Body of pancreas (tissue), 4 donors: ENCODE results near the gene LRRC2.

ENCODE experiments used
- CTCF ChIP-seq, 7 experiments: fragments of 450-650 bp in 4 of 7; fragments of 200-600 bp in 3 of 7; sonication (generic) in 3 of 7; IDR thresholded peaks; one replicate each; pipeline ENCODE4 v1.5.1; 2016 to 2019; ENCODE audit warnings: antibody characterized with exemption in 7 of 7
- POLR2A ChIP-seq, 3 donors: fragments of 450-650 bp; IDR thresholded peaks; one replicate each; pipeline ENCODE4 v1.6.1; 2016; ENCODE audit warnings: antibody characterized with exemption in 3 of 3, mild to moderate bottlenecking in 2 of 3

DNA sequence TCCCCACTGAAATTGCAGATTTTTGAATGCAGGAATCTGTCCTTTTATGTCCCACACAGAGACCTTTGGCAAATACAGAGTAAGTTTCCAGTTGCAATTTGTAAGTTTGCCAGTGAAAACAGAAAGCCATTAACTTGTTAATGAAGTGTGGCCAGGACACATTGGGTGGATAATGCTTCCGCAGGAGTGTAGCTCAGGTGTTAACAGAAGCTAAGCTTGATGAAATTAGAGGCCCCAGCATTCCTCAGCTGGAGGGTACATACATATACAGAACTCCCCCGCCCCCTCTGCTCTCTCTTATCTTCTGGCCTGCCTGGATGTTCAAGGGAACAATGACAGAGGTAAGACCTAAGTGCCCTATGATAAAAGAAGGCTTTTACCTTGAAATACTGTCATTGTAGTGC is 8.1 kb upstream of the LRRC2 start:
- TF ChIP-seq CTCF (IDR thresholded peaks at IDR 0.05) = no peak
- no peak for TF ChIP-seq POLR2A (IDR thresholded peaks at IDR 0.05)
